K562 (cell line): Measurements from ENCODE around the gene RSBN1L. TPM values are rescaled to one million over a fixed set of nuclear protein-coding genes. Genes with fewer than 3 reads are reported as not detected.
A peak's percentile ranks its signal among the peaks of the same experiment; 100 is the strongest.

Source experiments
- ATAC-seq: fragments of 200-7000 bp; cut with Tn5 transposase; 3 replicates; pipeline ENCODE4 v1.9.1; 2020; ENCODE audit warnings: moderate library complexity
- BruUV-seq: library from RNA; stranded (reverse); fragments of 400-500 nt; replicated peaks from 2 replicates; lab custom pipeline; 2021; lab: Mats Ljungman, UMichigan
- CTCF ChIA-PET: fragments of 300-600 bp; formaldehyde crosslinking; extraction: SDS; loops from one replicate; lab custom pipeline; 2021; ENCODE audit warnings: low intra/inter-chr PET ratio; lab: Yijun Ruan, JAX
- POLR2A ChIA-PET: fragments of 300-600, 350-650 bp; sonication (Branson Sonifier 250); formaldehyde crosslinking; extraction: SDS; loops from one replicate; lab custom pipeline; 2021; ENCODE audit warnings: antibody characterized with exemption, inconsistent platforms; lab: Yijun Ruan, JAX
- DNase-seq, 4 experiments: peaks; one replicate each; pipeline versions ENCODE4 v3.0.0 to v3.0.0-alpha.2; 2011 to 2018; ENCODE audit warnings: low spot score in 3 of 4, mixed read lengths in 3 of 4; ENCODE audit errors: extremely low read depth in 1 of 4
- FAIRE-seq: peaks from 2 replicates; lab custom pipeline; 2011; peaks lifted over from hg19 to GRCh38; lab: Jason Lieb, UNC
- H2AFZ ChIP-seq: 2 replicates; pipeline ENCODE4 v1.6.0; 2011; ENCODE audit warnings: low read depth, low read length, control low read depth, inconsistent platforms
- H3K27ac ChIP-seq: fragments of 200-600 bp; 3 replicates; pipeline ENCODE4 v1.8.0; 2011; ENCODE audit warnings: low read depth, mild to moderate bottlenecking, control low read depth, inconsistent platforms, low read length, moderate library complexity, mixed read lengths; ENCODE audit errors: extremely low read depth
- H3K27me3 ChIP-seq, 2 experiments: fragments of 300-600 bp in 1 of 2; 2 replicates in 1 of 2; 3 replicates in 1 of 2; pipeline versions ENCODE4 v1.6.0 to v1.8.0; 2011; ENCODE audit warnings: inconsistent platforms in 2 of 2, low read length in 2 of 2, mild to moderate bottlenecking in 1 of 2, mixed read lengths in 1 of 2, moderate library complexity in 1 of 2; ENCODE audit not compliant: control insufficient read depth in 2 of 2, insufficient read depth in 2 of 2
- H3K36me3 ChIP-seq: fragments of 300-600 bp; 3 replicates; pipeline ENCODE4 v1.8.0; 2011; ENCODE audit warnings: mild to moderate bottlenecking, low read length, inconsistent platforms; ENCODE audit not compliant: control insufficient read depth, insufficient read depth
- H3K4me1 ChIP-seq, 2 experiments: fragments of 200-600 bp in 1 of 2; replicated peaks in 1 of 2; 2 replicates in 1 of 2; 3 replicates in 1 of 2; pipeline versions ENCODE4 v1.5.1 to v1.8.0; 2011; ENCODE audit warnings: inconsistent platforms in 2 of 2, low read length in 2 of 2, mild to moderate bottlenecking in 1 of 2, mixed read lengths in 1 of 2, moderate library complexity in 1 of 2; ENCODE audit not compliant: control insufficient read depth in 2 of 2, insufficient read depth in 2 of 2
- H3K4me2 ChIP-seq: 2 replicates; pipeline ENCODE4 v1.6.1; 2011; ENCODE audit warnings: low read length, control low read depth, inconsistent platforms, mixed read lengths; ENCODE audit not compliant: insufficient read depth
- H3K4me3 ChIP-seq: fragments of 200-600 bp; sonication (generic), shearing (Covaris generic); 2 replicates; pipeline ENCODE4 v1.5.1; 2016; ENCODE audit warnings: control low read depth, inconsistent platforms
- H3K79me2 ChIP-seq: fragments of 200-600 bp; 3 replicates; pipeline ENCODE4 v1.8.0; 2011; ENCODE audit warnings: low read length, inconsistent platforms; ENCODE audit not compliant: control insufficient read depth, insufficient read depth
- H3K9ac ChIP-seq, 2 experiments: 2 replicates each; pipeline versions ENCODE4 v1.6.0 to v1.6.1; 2011; ENCODE audit warnings: low read depth in 2 of 2, low read length in 2 of 2, control low read depth in 1 of 2, inconsistent platforms in 1 of 2, mild to moderate bottlenecking in 1 of 2, mixed read lengths in 1 of 2; ENCODE audit not compliant: insufficient read depth in 1 of 2
- H3K9me1 ChIP-seq: one replicate; pipeline ENCODE4 v1.6.0; 2011; ENCODE audit warnings: inconsistent platforms, mild to moderate bottlenecking, low read length, moderate library complexity; ENCODE audit not compliant: control insufficient read depth, insufficient read depth
- H3K9me3 ChIP-seq: replicated peaks from 2 replicates; pipeline ENCODE4 v1.5.1; 2011; ENCODE audit warnings: low read depth, low read length, inconsistent platforms; ENCODE audit not compliant: control insufficient read depth, insufficient read depth
- H4K20me1 ChIP-seq: replicated peaks from 2 replicates; pipeline ENCODE4 v1.6.1; 2011; ENCODE audit warnings: low read length, inconsistent platforms, mixed read lengths; ENCODE audit not compliant: control insufficient read depth, insufficient read depth
- CBFA2T2 ChIP-seq: fragments of 450-650 bp; conservative IDR thresholded peaks from 2 replicates; pipeline ENCODE4 v1.6.1; 2017; ENCODE audit warnings: mild to moderate bottlenecking
- CBFA2T3 ChIP-seq: fragments of 450-650 bp; IDR thresholded peaks from 2 replicates; pipeline ENCODE4 v1.6.1; 2017
- CBX3 ChIP-seq, 2 experiments: IDR thresholded peaks; 1 replicate in 1 of 2; 2 replicates in 1 of 2; pipeline ENCODE4 v1.6.1; 2012; ENCODE audit warnings: inconsistent platforms in 2 of 2, low read length in 2 of 2, borderline replicate concordance in 1 of 2, control low read depth in 1 of 2
- DPF2 ChIP-seq: fragments of 450-650 bp; IDR thresholded peaks from 2 replicates; pipeline ENCODE4 v1.6.1; 2016
- EHMT2 ChIP-seq: fragments of 450-650 bp; IDR thresholded peaks from 2 replicates; pipeline ENCODE4 v1.6.1; 2018; ENCODE audit warnings: antibody characterized with exemption
- HDAC1 ChIP-seq, 2 experiments: fragments of 450-650 bp; IDR thresholded peaks; 2 replicates each; pipeline ENCODE4 v1.6.1; 2016 to 2017; ENCODE audit warnings: inconsistent platforms in 1 of 2, mild to moderate bottlenecking in 1 of 2, moderate library complexity in 1 of 2
- KLF10 ChIP-seq: fragments of 250-450 bp; sonication (Bioruptor Pico); IDR thresholded peaks from 2 replicates; pipeline ENCODE4 v1.6.1; 2021; ENCODE audit warnings: matching md5 sums
- NR1H2 ChIP-seq: sonication (generic); formaldehyde crosslinking; IDR thresholded peaks from 2 replicates; pipeline ENCODE4 v1.4.0; 2020; ENCODE audit warnings: mild to moderate bottlenecking, missing genetic modification reagents
- POLR2AphosphoS5 ChIP-seq: IDR thresholded peaks from 2 replicates; pipeline ENCODE4 v1.6.1; 2011; ENCODE audit warnings: mild to moderate bottlenecking, low read depth, low read length, moderate library complexity; ENCODE audit not compliant: control insufficient read depth, insufficient read depth
- RAD21 ChIP-seq, 2 experiments: fragments of 250-450 bp in 1 of 2; fragments of 450-650 bp in 1 of 2; sonication (Bioruptor Pico) in 1 of 2; formaldehyde crosslinking in 1 of 2; IDR thresholded peaks in 1 of 2; conservative IDR thresholded peaks in 1 of 2; 2 replicates each; pipeline versions ENCODE4 v1.4.0 to v1.8.0; 2020 to 2022; ENCODE audit warnings: mild to moderate bottlenecking in 2 of 2, moderate library complexity in 1 of 2
- SMARCA4 ChIP-seq: fragments of 450-650 bp; IDR thresholded peaks from 2 replicates; pipeline ENCODE4 v1.6.1; 2016
- STAT5A ChIP-seq: IDR thresholded peaks from 2 replicates; pipeline ENCODE4 v1.6.1; 2012; ENCODE audit warnings: low read length, inconsistent platforms, borderline replicate concordance
- TAL1 ChIP-seq: fragments of 450-650 bp; IDR thresholded peaks from 2 replicates; pipeline ENCODE4 v1.6.1; 2016; ENCODE audit warnings: mild to moderate bottlenecking
- TEAD4 ChIP-seq, 2 experiments: sonication (generic) in 1 of 2; formaldehyde crosslinking in 1 of 2; IDR thresholded peaks; 2 replicates each; pipeline versions ENCODE4 v1.6.1 to v1.8.0; 2012 to 2022; ENCODE audit warnings: borderline replicate concordance in 1 of 2, inconsistent platforms in 1 of 2, low read length in 1 of 2, mild to moderate bottlenecking in 1 of 2, missing genetic modification reagents in 1 of 2
- TRIM24 ChIP-seq, 2 experiments: fragments of 450-650 bp; IDR thresholded peaks; 2 replicates each; pipeline ENCODE4 v1.6.1; 2016
- YY1 ChIP-seq, 3 experiments: IDR thresholded peaks; 2 replicates each; pipeline ENCODE4 v1.6.1; 2011; ENCODE audit warnings: low read length in 2 of 3, mild to moderate bottlenecking in 2 of 3, moderate library complexity in 2 of 3, borderline replicate concordance in 1 of 3, control low read depth in 1 of 3, low read depth in 1 of 3; ENCODE audit not compliant: insufficient read depth in 3 of 3, insufficient replicate concordance in 2 of 3, control insufficient read depth in 1 of 3, insufficient read length in 1 of 3; ENCODE audit errors: extremely low read depth in 1 of 3
- ZFP1 ChIP-seq: fragments of 450-650 bp; formaldehyde crosslinking; IDR thresholded peaks from 2 replicates; pipeline ENCODE4 v1.4.0; 2020; ENCODE audit warnings: mild to moderate bottlenecking, mixed read lengths
- ZNF124 ChIP-seq: sonication (generic); formaldehyde crosslinking; IDR thresholded peaks from 2 replicates; pipeline ENCODE4 v1.8.1; 2022; ENCODE audit warnings: missing genetic modification reagents
- ZNF780A ChIP-seq: fragments of 250-450 bp; sonication (Bioruptor Pico); IDR thresholded peaks from 2 replicates; pipeline ENCODE4 v1.5.0; 2021; ENCODE audit warnings: mild to moderate bottlenecking
- WGBS: fragments of 100-300 bp; shearing (Covaris generic); methylation state at CpG from one replicate; pipeline ENCODE4 v1.1.6; 2016; ENCODE audit warnings: low coverage, mixed read lengths; ENCODE audit not compliant: insufficient coverage; ENCODE audit errors: missing lambda C conversion rate; 5-methylcytosine and 5-hydroxymethylcytosine counted together
- in situ Hi-C: fragments of 300-500 bp; cut with MboI; formaldehyde crosslinking; loops from 4 replicates; pipeline ENCODE4 v1.15.0; 2018; ENCODE audit warnings: inconsistent platforms, mixed read lengths
- intact Hi-C: fragments of 100-400 bp; cut with micrococcal nuclease; formaldehyde crosslinking; loops from 2 replicates; pipeline ENCODE4 v1.14.2; 2022
- polyA plus RNA-seq, 8 experiments: library from polyadenylated mRNA; depleted of rRNA in 4 of 8; stranded (reverse) in 5 of 8; unstranded in 3 of 8; fragments of >200 nt; fragmentation: Nextera tagmentation in 2 of 8; fragmentation: Illumina TruSeq in 1 of 8; extraction: Ambion mirVana in 2 of 8; extraction: Trizol in 1 of 8; gene quantifications; 2 replicates each; pipeline versions ENCODE4 v1.2.1 to v1.2.3, GENCODE V29; 2011 to 2014; ENCODE audit warnings: inconsistent platforms in 1 of 8, missing spikeins in 1 of 8
- total RNA-seq, 7 experiments: library from RNA; depleted of rRNA in 6 of 7; stranded (reverse); fragments of >200 nt in 6 of 7; fragmentation: Illumina TruSeq in 2 of 7; extraction: Trizol in 2 of 7; gene quantifications; 2 replicates each; pipeline versions ENCODE4 v1.2.1 to v1.2.3, GENCODE V29; 2011 to 2021; ENCODE audit warnings: low replicate concordance in 1 of 7
- TF ChIP-seq, protein P1 (sequence below): fragments of 250-450 bp; sonication (Bioruptor Pico); IDR thresholded peaks from 2 replicates; pipeline ENCODE4 v1.5.0; 2020; ENCODE audit warnings: mild to moderate bottlenecking, borderline replicate concordance
- TF ChIP-seq, protein P2 (sequence below): sonication (generic); formaldehyde crosslinking; IDR thresholded peaks from 2 replicates; pipeline ENCODE4 v1.8.0; 2022; ENCODE audit warnings: missing genetic modification reagents, mild to moderate bottlenecking, moderate library complexity, borderline replicate concordance

RSBN1L gene
- total and polyA plus RNA-seq, 9 of the 15 experiments (the other 6 are each of a cell fraction or from before 2014, with no cell fraction given) = 6.2 to 35.2 (median 20.1) TPM

DNA sequence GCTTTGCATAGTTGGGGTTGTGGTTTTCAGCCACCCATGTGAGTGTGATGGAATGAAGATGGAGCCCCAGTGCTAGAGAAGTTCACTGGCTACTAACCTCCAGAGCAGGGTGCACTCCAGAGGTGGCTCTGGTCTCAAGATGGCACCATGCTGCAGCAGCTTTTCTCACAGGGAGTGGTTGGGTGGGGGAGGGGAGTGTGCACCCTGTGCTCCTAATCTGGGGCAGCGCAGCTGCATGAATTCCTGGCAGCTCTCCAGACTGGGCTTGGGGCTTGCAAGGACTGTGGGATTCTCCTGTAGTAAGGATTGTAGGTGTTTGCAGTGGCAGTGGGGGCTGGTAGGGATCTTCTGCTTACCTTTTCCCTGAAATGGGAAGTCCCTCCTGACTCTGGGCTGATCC lies 126.0 kb downstream of the RSBN1L start:
- H3K9me1 ChIP-seq = no peaks in the 10 kb centered on the region
- H3K27me3 ChIP-seq = no peaks in the 10 kb centered on the region
- 0% methylated on average over 1 of the region's 1 CpG for WGBS
- no peak overlapping the region for H2AFZ ChIP-seq
- intact Hi-C loops (no loop called here), in situ Hi-C loops (no loop called here)
- H3K9ac ChIP-seq = peak overlapping the region in 1 of 2 experiments; percentile 72; a peak in 2 of 4 replicates
- peaks cover 91% of the 10 kb centered on the region for H3K79me2 ChIP-seq
- peaks cover 12% of the 10 kb centered on the region for H3K9me3 ChIP-seq
- H3K36me3 ChIP-seq = peaks cover 13% of the 10 kb centered on the region; the same call in 2 of the 3 replicates
- no TSS peak for BruUV-seq
- no peak overlapping the region for H3K4me3 ChIP-seq
- CTCF ChIA-PET = no interaction called here
- peak overlapping the region; percentile 38 for H3K4me2 ChIP-seq
- no peaks in the 10 kb centered on the region for H4K20me1 ChIP-seq
- H3K4me1 ChIP-seq = peaks cover 15 to 17% of the 10 kb centered on the region in 2 experiments; a peak in 4 of 5 replicates
- FAIRE-seq (peak; percentile 44), DNase-seq (peak in 2 of 4 experiments; percentile 63 to 92), ATAC-seq (peak; percentile 84)
- peak overlapping the region; percentile 14; the same call in 2 of the 3 replicates for H3K27ac ChIP-seq
- POLR2A ChIA-PET = interaction anchor here (1.5 to 1.6 kb wide), 2 partner anchors 9 to 23 kb away, joined by 5 to 6 read pairs; partner anchors contain the start of gene PHTF2
- TF ChIP-seq CBFA2T3 (peak; percentile 88), DPF2 (peak; percentile 82), ZFP1 (no peak), EHMT2 (0 out of 2 replicates have a peak, but pooled peaks have one; percentile 44), ZNF124 (CRISPR knock-in tag) (no peak), HDAC1 (IDR thresholded peaks at IDR 0.05) (0 out of 4 replicates have a peak, but pooled peaks of 1 of the 2 experiments have one; percentile 30), POLR2AphosphoS5 (peak; percentile 53; the same call in 1 of the 2 replicates), TAL1 (peak; percentile 72), NR1H2 (no peak), CBFA2T2 (peak; percentile 75), RAD21 (CRISPR knock-in tag; conservative IDR thresholded peaks at IDR 0.05 in 1 of 2, IDR thresholded peaks at IDR 0.05 in 1 of 2) (peak in 1 of 2 experiments; percentile 20; a peak in 1 of 4 replicates), YY1 (IDR thresholded peaks at IDR 0.05; ENCODE audit: borderline replicate concordance in 1 of 3, control insufficient read depth in 1 of 3, extremely low read depth in 1 of 3, insufficient read depth in 3 of 3, insufficient read length in 1 of 3, insufficient replicate concordance in 2 of 3, low read depth in 1 of 3, low read length in 2 of 3) (peak in 2 of 3 experiments; percentile 18 to 76), KLF10 (no peak), TRIM24 (IDR thresholded peaks at IDR 0.05) (peak; percentile 68 to 82; a peak in 3 of 4 replicates), SMARCA4 (peak; percentile 51; the same call in 1 of the 2 replicates), ZNF780A (CRISPR knock-in tag) (no peak), TEAD4 (IDR thresholded peaks at IDR 0.05; ENCODE audit: low read length) (peak; percentile 61), TEAD4 (CRISPR knock-in tag; IDR thresholded peaks at IDR 0.05; ENCODE audit: borderline replicate concordance) (no peak), STAT5A (peak; percentile 54; the same call in 1 of the 2 replicates), CBX3 (IDR thresholded peaks at IDR 0.05; ENCODE audit: borderline replicate concordance in 1 of 2, low read length in 2 of 2) (peak in 1 of 2 experiments; percentile 60; a peak in 1 of 3 replicates)
- TF ChIP-seq, protein P1, sequence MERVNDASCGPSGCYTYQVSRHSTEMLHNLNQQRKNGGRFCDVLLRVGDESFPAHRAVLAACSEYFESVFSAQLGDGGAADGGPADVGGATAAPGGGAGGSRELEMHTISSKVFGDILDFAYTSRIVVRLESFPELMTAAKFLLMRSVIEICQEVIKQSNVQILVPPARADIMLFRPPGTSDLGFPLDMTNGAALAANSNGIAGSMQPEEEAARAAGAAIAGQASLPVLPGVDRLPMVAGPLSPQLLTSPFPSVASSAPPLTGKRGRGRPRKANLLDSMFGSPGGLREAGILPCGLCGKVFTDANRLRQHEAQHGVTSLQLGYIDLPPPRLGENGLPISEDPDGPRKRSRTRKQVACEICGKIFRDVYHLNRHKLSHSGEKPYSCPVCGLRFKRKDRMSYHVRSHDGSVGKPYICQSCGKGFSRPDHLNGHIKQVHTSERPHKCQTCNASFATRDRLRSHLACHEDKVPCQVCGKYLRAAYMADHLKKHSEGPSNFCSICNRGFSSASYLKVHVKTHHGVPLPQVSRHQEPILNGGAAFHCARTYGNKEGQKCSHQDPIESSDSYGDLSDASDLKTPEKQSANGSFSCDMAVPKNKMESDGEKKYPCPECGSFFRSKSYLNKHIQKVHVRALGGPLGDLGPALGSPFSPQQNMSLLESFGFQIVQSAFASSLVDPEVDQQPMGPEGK (CRISPR knock-in tag) = no peak
- TF ChIP-seq, protein P2, sequence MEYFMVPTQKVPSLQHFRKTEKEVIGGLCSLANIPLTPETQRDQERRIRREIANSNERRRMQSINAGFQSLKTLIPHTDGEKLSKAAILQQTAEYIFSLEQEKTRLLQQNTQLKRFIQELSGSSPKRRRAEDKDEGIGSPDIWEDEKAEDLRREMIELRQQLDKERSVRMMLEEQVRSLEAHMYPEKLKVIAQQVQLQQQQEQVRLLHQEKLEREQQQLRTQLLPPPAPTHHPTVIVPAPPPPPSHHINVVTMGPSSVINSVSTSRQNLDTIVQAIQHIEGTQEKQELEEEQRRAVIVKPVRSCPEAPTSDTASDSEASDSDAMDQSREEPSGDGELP = peak; percentile 53
